ENCODE results near the gene GADL1.

GADL1 gene

GRCh38 chr3:30826531-30826942 lies 67.9 kb downstream of the GADL1 start:
- no peak for DNase-seq (ENCODE audit: low read depth)
- H3K4me3 ChIP-seq (ENCODE audit: low read length): no peak overlapping the region
- TF ChIP-seq CTCF (conservative IDR thresholded peaks at IDR 0.05; ENCODE audit: low read depth, low read length): no peak

- TF ChIP-seq CTCF (conservative IDR thresholded peaks at IDR 0.05; ENCODE audit: low read depth, low read length): no peak
- H3K4me3 ChIP-seq (ENCODE audit: low read length): no peak overlapping the region
- DNase-seq (ENCODE audit: low read depth): no peak
These were observed 75.2 kb downstream of the GADL1 start for GRCh38 chr3:30819067-30819798.

- TF ChIP-seq CTCF (conservative IDR thresholded peaks at IDR 0.05; ENCODE audit: low read depth, low read length): no peak
- DNase-seq (ENCODE audit: low read depth): no peak
- no peak overlapping the region for H3K4me3 ChIP-seq (ENCODE audit: low read length)
These were observed 80.7 kb downstream of the GADL1 start for GRCh38 chr3:30813734-30814133.

GRCh38 chr3:30811151-30811795 lies 83.2 kb downstream of the GADL1 start:
- DNase-seq (ENCODE audit: low read depth): no peak
- no peak for TF ChIP-seq CTCF (conservative IDR thresholded peaks at IDR 0.05; ENCODE audit: low read depth, low read length)
- H3K4me3 ChIP-seq (ENCODE audit: low read length): no peak overlapping the region

GRCh38 chr3:30810625-30811024 lies 83.8 kb downstream of the GADL1 start:
- no peak overlapping the region for H3K4me3 ChIP-seq (ENCODE audit: low read length)
- no peak for DNase-seq (ENCODE audit: low read depth)
- TF ChIP-seq CTCF (conservative IDR thresholded peaks at IDR 0.05; ENCODE audit: low read depth, low read length): no peak

- no peak for TF ChIP-seq CTCF (conservative IDR thresholded peaks at IDR 0.05; ENCODE audit: low read depth, low read length)
- H3K4me3 ChIP-seq (ENCODE audit: low read length): no peak overlapping the region
- DNase-seq (ENCODE audit: low read depth): no peak
These were observed 88.8 kb downstream of the GADL1 start for GRCh38 chr3:30805695-30806094.

GRCh38 chr3:30804984-30805383 lies 89.5 kb downstream of the GADL1 start:
- DNase-seq (ENCODE audit: low read depth): no peak
- TF ChIP-seq CTCF (conservative IDR thresholded peaks at IDR 0.05; ENCODE audit: low read depth, low read length): no peak
- H3K4me3 ChIP-seq (ENCODE audit: low read length): no peak overlapping the region
